Activated B cell treated with CpG ODN at 0.5 μM for 24 hours (primary cell): ENCODE measurements around the gene CHST13. TPM values are rescaled to one million over a fixed set of nuclear protein-coding genes. Genes with fewer than 3 reads are reported as not detected.

Source experiments
- ATAC-seq: fragments of 200-7000 bp; cut with Tn5 transposase; one replicate; pipeline ENCODE4 v1.10.0; 2021; ENCODE audit warnings: low read depth, mild to moderate bottlenecking, moderate library complexity
- CTCF ChIA-PET: fragments of 350-600 bp; sonication (Branson Sonifier 250); formaldehyde crosslinking; loops from one replicate; lab custom pipeline; 2021; ENCODE audit warnings: antibody characterized with exemption; lab: Charles Lee
- POLR2A ChIA-PET: fragments of 350-600 bp; sonication (Branson Sonifier 250); formaldehyde crosslinking; loops from one replicate; lab custom pipeline; 2021; ENCODE audit warnings: antibody characterized with exemption; lab: Charles Lee
- DNase-seq: peaks from one replicate; pipeline ENCODE4 v3.0.0; 2022
- H3K27ac Mint-ChIP-seq: one replicate; pipeline ENCODE4 v1.8.0; 2020; ENCODE audit warnings: mixed read lengths
- H3K27me3 Mint-ChIP-seq: one replicate; pipeline ENCODE4 v1.8.0; 2021; ENCODE audit warnings: mixed read lengths
- H3K36me3 Mint-ChIP-seq: one replicate; pipeline ENCODE4 v1.8.0; 2021; ENCODE audit warnings: low read depth, mixed read lengths
- H3K4me1 Mint-ChIP-seq: one replicate; pipeline ENCODE4 v1.8.0; 2021; ENCODE audit warnings: mixed read lengths
- H3K4me3 Mint-ChIP-seq: one replicate; pipeline ENCODE4 v1.8.0; 2020; ENCODE audit warnings: mild to moderate bottlenecking, mixed read lengths
- H3K9me3 Mint-ChIP-seq: one replicate; pipeline ENCODE4 v1.8.0; 2020; ENCODE audit warnings: mixed read lengths
- CTCF ChIP-seq: fragments of 200-600 bp; IDR thresholded peaks from one replicate; pipeline ENCODE4 v1.8.0; 2022; ENCODE audit warnings: antibody characterized with exemption, mild to moderate bottlenecking
- intact Hi-C: fragments of 100-400 bp; cut with micrococcal nuclease; formaldehyde crosslinking; loops from one replicate; pipeline ENCODE4 v1.15.1; 2024
- total RNA-seq: library from RNA; stranded (reverse); gene quantifications from 2 replicates; pipeline ENCODE4 v1.2.3, GENCODE V29; 2022

CHST13 gene
- total RNA-seq, 1 donor from 2014 or later: not detected

GRCh38 chr3:126509597-126510307, 14.2 kb upstream of the CHST13 start:
- Mint-ChIP-seq H3K4me3 (no peak overlapping the region), H3K27ac (no peak overlapping the region), H3K27me3 (peaks cover 3% of the 10 kb centered on the region), H3K4me1 (no peaks in the 10 kb centered on the region), H3K9me3 (no peaks in the 10 kb centered on the region), H3K36me3 (no peaks in the 10 kb centered on the region)
- no peak for TF ChIP-seq CTCF
- intact Hi-C loops: no loop called here
- ATAC-seq (no peak), DNase-seq (no peak)
- ChIA-PET POLR2A (no interaction called here), CTCF (interaction anchor here (1.4 kb wide), 1 partner anchor 12 kb away, joined by 5 read pairs; no protein-coding TSS in a partner anchor)

- Mint-ChIP-seq H3K9me3 (no peaks in the 10 kb centered on the region), H3K4me3 (no peak overlapping the region), H3K4me1 (no peaks in the 10 kb centered on the region), H3K36me3 (no peaks in the 10 kb centered on the region), H3K27ac (no peak overlapping the region), H3K27me3 (no peaks in the 10 kb centered on the region)
- TF ChIP-seq CTCF: no peak
- ChIA-PET CTCF (interaction anchor here (1.4 kb wide), 1 partner anchor 12 kb away, joined by 5 read pairs; no protein-coding TSS in a partner anchor), POLR2A (no interaction called here)
- no peak for DNase-seq
- no peak for ATAC-seq
- intact Hi-C loops: no loop called here
These were observed 13.5 kb upstream of the CHST13 start for GRCh38 chr3:126510308-126510910.

GRCh38 chr3:126511291-126511690, 12.7 kb upstream of the CHST13 start:
- no peak for ATAC-seq
- POLR2A ChIA-PET: no interaction called here
- Mint-ChIP-seq H3K27ac (no peak overlapping the region), H3K4me3 (no peak overlapping the region), H3K4me1 (no peaks in the 10 kb centered on the region), H3K9me3 (no peaks in the 10 kb centered on the region), H3K27me3 (no peaks in the 10 kb centered on the region), H3K36me3 (no peaks in the 10 kb centered on the region)
- no peak for DNase-seq
- CTCF ChIA-PET: no interaction called here
- TF ChIP-seq CTCF: no peak
- intact Hi-C loops: no loop called here

- Mint-ChIP-seq H3K36me3 (no peaks in the 10 kb centered on the region), H3K27ac (no peak overlapping the region), H3K4me3 (no peak overlapping the region), H3K4me1 (no peaks in the 10 kb centered on the region), H3K9me3 (no peaks in the 10 kb centered on the region), H3K27me3 (peaks cover 1% of the 10 kb centered on the region)
- DNase-seq (no peak), ATAC-seq (no peak)
- intact Hi-C loops: no loop called here
- ChIA-PET CTCF (no interaction called here), POLR2A (no interaction called here)
- no peak for TF ChIP-seq CTCF
These were observed 11.9 kb upstream of the CHST13 start for GRCh38 chr3:126512026-126512425.

GRCh38 chr3:126512916-126513650, 10.9 kb upstream of the CHST13 start:
- ChIA-PET CTCF (no interaction called here), POLR2A (interaction anchor here (0.6 kb wide), 1 partner anchor 156 kb away, joined by 5 read pairs; no protein-coding TSS in a partner anchor)
- intact Hi-C loops: no loop called here
- Mint-ChIP-seq H3K27me3 (peaks cover 1% of the 10 kb centered on the region), H3K27ac (no peak overlapping the region), H3K9me3 (no peaks in the 10 kb centered on the region), H3K36me3 (no peaks in the 10 kb centered on the region), H3K4me3 (no peak overlapping the region), H3K4me1 (no peaks in the 10 kb centered on the region)
- no peak for TF ChIP-seq CTCF
- no peak for DNase-seq
- ATAC-seq: no peak
